Left ventricle myocardium inferior (tissue), 1 donor: ENCODE data around the gene UBA6. TPM values are rescaled to one million over a fixed set of nuclear protein-coding genes. Genes with fewer than 3 reads are reported as not detected.
"Not testable (repeated sequence)": the region's sequence is repeated elsewhere in the genome, so short reads cannot be mapped to it uniquely, and the experiment has no call there.

Source experiments
- DNase-seq: peaks from one replicate; pipeline ENCODE4 v3.0.0-alpha.2; 2020
- H3K27ac ChIP-seq: fragments of 200-600 bp; replicated peaks from 2 replicates; pipeline ENCODE4 v1.8.0; 2021
- H3K27me3 ChIP-seq: fragments of 200-600 bp; 2 replicates; pipeline ENCODE4 v1.8.0; 2021; ENCODE audit warnings: low read depth
- H3K36me3 ChIP-seq: fragments of 200-600 bp; 2 replicates; pipeline ENCODE4 v1.8.0; 2021
- H3K4me1 ChIP-seq: fragments of 200-600 bp; 2 replicates; pipeline ENCODE4 v1.8.0; 2021
- H3K4me3 ChIP-seq: fragments of 200-600 bp; 2 replicates; pipeline ENCODE4 v1.8.0; 2021; ENCODE audit warnings: mild to moderate bottlenecking, moderate library complexity
- H3K9me3 ChIP-seq: fragments of 200-600 bp; replicated peaks from 2 replicates; pipeline ENCODE4 v1.8.0; 2021
- CTCF ChIP-seq: fragments of 200-600 bp; IDR thresholded peaks from 2 replicates; pipeline ENCODE4 v1.8.0; 2021; ENCODE audit warnings: antibody characterized with exemption, mild to moderate bottlenecking, borderline replicate concordance
- intact Hi-C: fragments of 100-400 bp; cut with micrococcal nuclease; formaldehyde crosslinking; loops from one replicate; pipeline ENCODE4 v1.11.0; 2022
- total RNA-seq: library from RNA; stranded (reverse); fragmentation: NEBNext Ultra II Directional; extraction: Animal tissue kit (Norgen Biotek cat#: 25700); gene quantifications from one replicate; pipeline ENCODE4 v1.2.1, GENCODE V29; 2021
- donor health status: DM: no; HTN: yes; CAD: no; lungs with severe emphysema.

UBA6 gene
- total RNA-seq, 1 donor from 2014 or later, result 18.2 TPM

- Histone ChIP-seq H3K4me3 (no peak overlapping the region), H3K4me1 (peaks cover 13% of the 10 kb centered on the region), H3K36me3 (peaks cover 4% of the 10 kb centered on the region), H3K9me3 (no peaks in the 10 kb centered on the region), H3K27me3 (no peaks in the 10 kb centered on the region), H3K27ac (no peak overlapping the region)
- no peak for TF ChIP-seq CTCF
- no peak for DNase-seq
- intact Hi-C loops, result no loop called here
Observed at GRCh38 chr4:67713529-67714247, 12.7 kb upstream of the UBA6 start.

- intact Hi-C loops, result no loop called here
- H3K36me3 ChIP-seq, result peaks cover 4% of the 10 kb centered on the region
- no peaks in the 10 kb centered on the region for H3K27me3 ChIP-seq
- no peak for DNase-seq
- H3K9me3 ChIP-seq, result no peaks in the 10 kb centered on the region
- TF ChIP-seq CTCF, result no peak
- H3K27ac ChIP-seq, result no peak overlapping the region
- peaks cover 13% of the 10 kb centered on the region for H3K4me1 ChIP-seq
- no peak overlapping the region for H3K4me3 ChIP-seq
Observed at GRCh38 chr4:67712650-67713528, 11.9 kb upstream of the UBA6 start.

- intact Hi-C loops, result no loop called here
- TF ChIP-seq CTCF, result no peak
- no peaks in the 10 kb centered on the region for H3K27me3 ChIP-seq
- H3K4me3 ChIP-seq, result no peak overlapping the region
- DNase-seq, result no peak
- H3K27ac ChIP-seq, result no peak overlapping the region
- H3K4me1 ChIP-seq, result peaks cover 13% of the 10 kb centered on the region
- H3K36me3 ChIP-seq, result peaks cover 2% of the 10 kb centered on the region
- no peaks in the 10 kb centered on the region for H3K9me3 ChIP-seq
Observed at GRCh38 chr4:67712000-67712625, 11.2 kb upstream of the UBA6 start.

GRCh38 chr4:67706682-67707081 lies 5.7 kb upstream of the UBA6 start:
- H3K27me3 ChIP-seq, H3K4me3 ChIP-seq, H3K4me1 ChIP-seq, H3K36me3 ChIP-seq, intact Hi-C loops, H3K27ac ChIP-seq, H3K9me3 ChIP-seq, DNase-seq: not testable (repeated sequence)

GRCh38 chr4:67704843-67705242 lies 3.9 kb upstream of the UBA6 start:
- Histone ChIP-seq H3K36me3 (peaks cover 7% of the 10 kb centered on the region), H3K4me1 (peaks cover 20% of the 10 kb centered on the region), H3K27me3 (no peaks in the 10 kb centered on the region), H3K4me3 (no peak overlapping the region), H3K27ac (no peak overlapping the region), H3K9me3 (no peaks in the 10 kb centered on the region)
- DNase-seq, result no peak
- intact Hi-C loops, result no loop called here
- TF ChIP-seq CTCF, result no peak
